Loucy (cell line): ENCODE measurements around the gene CRHR2.

ENCODE experiments used
- H2AFZ ChIP-seq: fragments of 200-600 bp; sonication (generic); 2 replicates; pipeline ENCODE4 v1.6.0; 2016; ENCODE audit warnings: antibody characterized with exemption, mild to moderate bottlenecking, low read length, moderate library complexity
- H3F3A ChIP-seq: fragments of 200-600 bp; 2 replicates; pipeline ENCODE4 v1.6.0; 2016; ENCODE audit warnings: antibody characterized with exemption, low read depth, mild to moderate bottlenecking
- H3K27me3 ChIP-seq: fragments of 200-600 bp; sonication (generic); 2 replicates; pipeline ENCODE4 v1.6.1; 2014; ENCODE audit warnings: low read length, mild to moderate bottlenecking; ENCODE audit not compliant: insufficient read depth, poor library complexity, severe bottlenecking
- H3K36me3 ChIP-seq: fragments of 200-600 bp; sonication (generic); 2 replicates; pipeline ENCODE4 v1.6.1; 2016; ENCODE audit warnings: low read length; ENCODE audit not compliant: insufficient read depth
- H3K4me1 ChIP-seq: fragments of 200-600 bp; sonication (generic); 2 replicates; pipeline ENCODE4 v1.5.1; 2014; ENCODE audit warnings: low read length, mild to moderate bottlenecking; ENCODE audit not compliant: insufficient read depth, poor library complexity, severe bottlenecking
- H3K4me2 ChIP-seq: fragments of 200-600 bp; sonication (generic); 2 replicates; pipeline ENCODE4 v1.6.0; 2014; ENCODE audit warnings: antibody characterized with exemption, low read length, low read depth, mild to moderate bottlenecking; ENCODE audit not compliant: poor library complexity, severe bottlenecking
- H3K4me3 ChIP-seq: fragments of 200-600 bp; sonication (generic); 2 replicates; pipeline ENCODE4 v1.5.1; 2014; ENCODE audit warnings: low read length, mild to moderate bottlenecking, mixed read lengths; ENCODE audit not compliant: poor library complexity, severe bottlenecking
- H3K79me2 ChIP-seq: fragments of 200-600 bp; sonication (generic); 2 replicates; pipeline ENCODE4 v1.6.1; 2014; ENCODE audit warnings: low read length; ENCODE audit not compliant: insufficient read depth
- H3K9ac ChIP-seq: fragments of 200-600 bp; sonication (generic); 2 replicates; pipeline ENCODE4 v1.6.0; 2014; ENCODE audit warnings: mild to moderate bottlenecking, low read depth, low read length, moderate library complexity; ENCODE audit not compliant: poor library complexity, severe bottlenecking
- H3K9me2 ChIP-seq: fragments of 200-600 bp; sonication (generic); replicated peaks from 2 replicates; pipeline ENCODE4 v1.6.1; 2016; ENCODE audit warnings: low read depth, low read length, mixed read lengths
- H3K9me3 ChIP-seq: fragments of 200-600 bp; sonication (generic); 2 replicates; pipeline ENCODE4 v1.6.1; 2014; ENCODE audit warnings: mild to moderate bottlenecking, antibody characterized with exemption, low read length, low read depth; ENCODE audit not compliant: insufficient read depth
- H4K20me1 ChIP-seq: fragments of 200-600 bp; sonication (generic); 2 replicates; pipeline ENCODE4 v1.6.0; 2014; ENCODE audit warnings: antibody characterized with exemption, low read length, mild to moderate bottlenecking; ENCODE audit not compliant: insufficient read depth, poor library complexity, severe bottlenecking
- EZH2phosphoT487 ChIP-seq: fragments of 200-600 bp; IDR thresholded peaks from 2 replicates; pipeline ENCODE4 v1.6.1; 2018; ENCODE audit warnings: antibody characterized with exemption, mild to moderate bottlenecking, moderate library complexity, borderline replicate concordance
- TF ChIP-seq, protein P1 (sequence below): fragments of 200-600 bp; sonication (generic); conservative IDR thresholded peaks from 2 replicates; pipeline ENCODE4 v1.5.1; 2014; ENCODE audit warnings: mild to moderate bottlenecking, antibody characterized with exemption, low read length

CRHR2 gene

DNA sequence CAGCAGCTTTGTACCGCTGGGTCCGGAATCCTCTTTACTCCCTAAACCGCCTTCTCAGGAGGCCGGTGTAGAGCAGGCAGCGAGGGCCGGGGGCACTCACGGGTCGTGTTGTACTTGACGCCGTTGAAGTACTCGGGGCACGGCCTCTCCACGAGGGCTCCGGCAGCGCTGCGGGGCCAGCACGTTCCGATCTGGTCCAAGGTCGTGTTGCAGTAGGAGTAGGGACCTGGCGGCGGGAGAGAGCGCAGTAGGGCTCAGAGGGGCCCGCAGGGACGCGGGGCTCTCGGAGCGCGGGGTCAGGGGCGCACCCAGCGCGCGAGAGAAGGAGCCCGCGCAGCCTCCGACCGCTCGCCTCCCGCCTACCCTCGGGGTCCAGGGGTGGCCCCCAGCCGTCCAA lies 443 bp downstream of the CRHR2 start:
- no peaks in the 10 kb centered on the region for H3K9me3 ChIP-seq
- H3K79me2 ChIP-seq: no peaks in the 10 kb centered on the region
- H3K9ac ChIP-seq: no peak overlapping the region
- no peaks in the 10 kb centered on the region for H3K27me3 ChIP-seq
- H3F3A ChIP-seq: no peaks in the 10 kb centered on the region
- TF ChIP-seq EZH2phosphoT487: no peak
- TF ChIP-seq, protein P1, sequence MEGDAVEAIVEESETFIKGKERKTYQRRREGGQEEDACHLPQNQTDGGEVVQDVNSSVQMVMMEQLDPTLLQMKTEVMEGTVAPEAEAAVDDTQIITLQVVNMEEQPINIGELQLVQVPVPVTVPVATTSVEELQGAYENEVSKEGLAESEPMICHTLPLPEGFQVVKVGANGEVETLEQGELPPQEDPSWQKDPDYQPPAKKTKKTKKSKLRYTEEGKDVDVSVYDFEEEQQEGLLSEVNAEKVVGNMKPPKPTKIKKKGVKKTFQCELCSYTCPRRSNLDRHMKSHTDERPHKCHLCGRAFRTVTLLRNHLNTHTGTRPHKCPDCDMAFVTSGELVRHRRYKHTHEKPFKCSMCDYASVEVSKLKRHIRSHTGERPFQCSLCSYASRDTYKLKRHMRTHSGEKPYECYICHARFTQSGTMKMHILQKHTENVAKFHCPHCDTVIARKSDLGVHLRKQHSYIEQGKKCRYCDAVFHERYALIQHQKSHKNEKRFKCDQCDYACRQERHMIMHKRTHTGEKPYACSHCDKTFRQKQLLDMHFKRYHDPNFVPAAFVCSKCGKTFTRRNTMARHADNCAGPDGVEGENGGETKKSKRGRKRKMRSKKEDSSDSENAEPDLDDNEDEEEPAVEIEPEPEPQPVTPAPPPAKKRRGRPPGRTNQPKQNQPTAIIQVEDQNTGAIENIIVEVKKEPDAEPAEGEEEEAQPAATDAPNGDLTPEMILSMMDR: no peak
- H3K36me3 ChIP-seq: no peaks in the 10 kb centered on the region
- H3K4me2 ChIP-seq: no peak overlapping the region
- H3K4me3 ChIP-seq: no peak overlapping the region
- no peak overlapping the region for H2AFZ ChIP-seq
- no peaks in the 10 kb centered on the region for H4K20me1 ChIP-seq
- H3K9me2 ChIP-seq: no peaks in the 10 kb centered on the region
- no peaks in the 10 kb centered on the region for H3K4me1 ChIP-seq

DNA sequence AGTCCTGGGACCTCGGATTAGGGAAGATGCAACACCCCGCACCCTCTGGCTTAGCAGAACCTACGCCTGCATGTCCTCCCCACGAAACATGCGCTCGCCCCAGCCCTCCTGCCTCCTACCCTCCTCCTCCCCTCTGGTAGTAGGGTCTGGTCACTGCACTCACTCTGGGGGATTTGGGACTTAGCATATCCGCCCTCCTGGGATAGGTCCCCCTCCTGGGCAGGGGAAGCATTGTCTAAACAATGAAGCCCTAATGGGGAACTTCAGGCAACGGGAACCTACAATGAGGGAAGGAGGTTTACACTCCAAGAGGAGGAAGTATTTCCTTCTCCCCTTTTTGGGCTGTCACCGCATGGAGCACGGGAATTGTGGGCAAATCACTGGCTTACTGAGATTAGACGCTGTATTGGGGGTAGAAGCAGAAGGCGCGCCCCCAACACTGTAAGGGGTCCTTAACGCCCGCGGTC lies 892 bp downstream of the CRHR2 start:
- Histone ChIP-seq H3K9me3 (no peaks in the 10 kb centered on the region), H3K79me2 (no peaks in the 10 kb centered on the region), H3K4me1 (no peaks in the 10 kb centered on the region), H3K9ac (no peak overlapping the region), H3K36me3 (no peaks in the 10 kb centered on the region), H2AFZ (no peak overlapping the region), H3K4me3 (no peak overlapping the region), H3K9me2 (no peaks in the 10 kb centered on the region), H3K27me3 (no peaks in the 10 kb centered on the region), H3F3A (no peaks in the 10 kb centered on the region), H4K20me1 (no peaks in the 10 kb centered on the region), H3K4me2 (no peak overlapping the region)
- TF ChIP-seq, protein P1: no peak
- TF ChIP-seq EZH2phosphoT487: no peak

DNA sequence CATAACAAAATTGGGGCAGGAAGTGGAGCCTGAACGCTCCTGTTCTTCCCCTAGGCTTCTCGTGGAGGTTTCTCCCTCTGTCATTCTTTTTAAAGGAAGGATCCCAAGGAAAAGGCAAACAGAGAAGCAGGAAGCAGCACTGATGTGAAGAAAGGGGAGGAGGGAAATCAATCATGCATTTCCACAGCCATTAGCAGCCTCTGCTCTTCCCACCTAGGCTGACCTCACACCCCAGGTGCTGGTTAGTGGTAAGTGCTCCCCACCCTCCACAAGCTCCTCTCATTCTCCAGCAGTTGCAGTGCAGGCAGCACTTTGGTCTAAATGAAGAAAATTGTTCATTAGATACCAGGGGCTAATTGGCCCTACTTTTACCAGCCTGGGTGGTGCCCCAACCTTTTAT lies 2.6 kb downstream of the CRHR2 start:
- Histone ChIP-seq H3K4me3 (no peak overlapping the region), H3K9me3 (no peaks in the 10 kb centered on the region), H3K9ac (no peak overlapping the region), H3K36me3 (no peaks in the 10 kb centered on the region), H3K4me1 (no peaks in the 10 kb centered on the region), H3K79me2 (no peaks in the 10 kb centered on the region), H3F3A (no peaks in the 10 kb centered on the region), H4K20me1 (no peaks in the 10 kb centered on the region), H3K27me3 (no peaks in the 10 kb centered on the region), H3K4me2 (no peak overlapping the region), H2AFZ (no peak overlapping the region), H3K9me2 (no peaks in the 10 kb centered on the region)
- TF ChIP-seq, protein P1: no peak
- TF ChIP-seq EZH2phosphoT487: no peak
